Keratinocyte (primary cell): ENCODE data around the gene CYP4V2.

ENCODE experiments used
- CTCF ChIP-seq, 3 experiments: IDR thresholded peaks in 1 of 3; conservative IDR thresholded peaks in 1 of 3; optimal IDR thresholded peaks in 1 of 3; 2 replicates in 2 of 3; 3 replicates in 1 of 3; pipeline versions ENCODE3 to v1.5.1; 2011; ENCODE audit warnings: low read length in 3 of 3, mild to moderate bottlenecking in 3 of 3, moderate library complexity in 2 of 3, control low read depth in 1 of 3, inconsistent platforms in 1 of 3; ENCODE audit not compliant: insufficient read depth in 2 of 3; ENCODE audit errors: extremely low read depth in 1 of 3
- EZH2 ChIP-seq: IDR thresholded peaks from one replicate; pipeline ENCODE4 v1.6.1; 2012; ENCODE audit warnings: inconsistent platforms, mild to moderate bottlenecking, low read length, moderate library complexity

GRCh38 chr4:186255122-186255521 lies 63.8 kb downstream of the CYP4V2 start:
- TF ChIP-seq CTCF (optimal IDR thresholded peaks at IDR 0.05 in 1 of 3, IDR thresholded peaks at IDR 0.05 in 1 of 3, conservative IDR thresholded peaks at IDR 0.05 in 1 of 3; ENCODE audit: extremely low read depth in 1 of 3, insufficient read depth in 2 of 3, low read length in 3 of 3) = no peak
- no peak for TF ChIP-seq EZH2
